Mucosa of stomach (tissue), 1 donor: ENCODE data around the gene MYO7B.
A peak's percentile ranks its signal among the peaks of the same experiment; 100 is the strongest.
"Not testable (repeated sequence)": the region's sequence is repeated elsewhere in the genome, so short reads cannot be mapped to it uniquely, and the experiment has no call there.

Experiments used
- H3K27me3 ChIP-seq: one replicate; pipeline ENCODE4 v1.7.0; 2013; ENCODE audit warnings: mild to moderate bottlenecking, low read length; ENCODE audit not compliant: control insufficient read depth, insufficient read depth
- H3K36me3 ChIP-seq: one replicate; pipeline ENCODE4 v1.7.0; 2013; ENCODE audit warnings: low read length; ENCODE audit not compliant: control insufficient read depth, insufficient read depth
- H3K4me1 ChIP-seq: one replicate; pipeline ENCODE4 v1.7.0; 2013; ENCODE audit warnings: mild to moderate bottlenecking, low read length; ENCODE audit not compliant: control insufficient read depth, insufficient read depth
- H3K4me3 ChIP-seq: one replicate; pipeline ENCODE4 v1.7.0; 2013; ENCODE audit warnings: low read length
- H3K9ac ChIP-seq: one replicate; pipeline ENCODE4 v1.7.0; 2013; ENCODE audit warnings: mild to moderate bottlenecking, low read length, moderate library complexity
- H3K9me3 ChIP-seq: one replicate; pipeline ENCODE4 v1.7.0; 2013; ENCODE audit warnings: mild to moderate bottlenecking, low read length, moderate library complexity; ENCODE audit not compliant: control insufficient read depth
- donor health status: Pancreatic carcinoma.

Gene MYO7B

DNA sequence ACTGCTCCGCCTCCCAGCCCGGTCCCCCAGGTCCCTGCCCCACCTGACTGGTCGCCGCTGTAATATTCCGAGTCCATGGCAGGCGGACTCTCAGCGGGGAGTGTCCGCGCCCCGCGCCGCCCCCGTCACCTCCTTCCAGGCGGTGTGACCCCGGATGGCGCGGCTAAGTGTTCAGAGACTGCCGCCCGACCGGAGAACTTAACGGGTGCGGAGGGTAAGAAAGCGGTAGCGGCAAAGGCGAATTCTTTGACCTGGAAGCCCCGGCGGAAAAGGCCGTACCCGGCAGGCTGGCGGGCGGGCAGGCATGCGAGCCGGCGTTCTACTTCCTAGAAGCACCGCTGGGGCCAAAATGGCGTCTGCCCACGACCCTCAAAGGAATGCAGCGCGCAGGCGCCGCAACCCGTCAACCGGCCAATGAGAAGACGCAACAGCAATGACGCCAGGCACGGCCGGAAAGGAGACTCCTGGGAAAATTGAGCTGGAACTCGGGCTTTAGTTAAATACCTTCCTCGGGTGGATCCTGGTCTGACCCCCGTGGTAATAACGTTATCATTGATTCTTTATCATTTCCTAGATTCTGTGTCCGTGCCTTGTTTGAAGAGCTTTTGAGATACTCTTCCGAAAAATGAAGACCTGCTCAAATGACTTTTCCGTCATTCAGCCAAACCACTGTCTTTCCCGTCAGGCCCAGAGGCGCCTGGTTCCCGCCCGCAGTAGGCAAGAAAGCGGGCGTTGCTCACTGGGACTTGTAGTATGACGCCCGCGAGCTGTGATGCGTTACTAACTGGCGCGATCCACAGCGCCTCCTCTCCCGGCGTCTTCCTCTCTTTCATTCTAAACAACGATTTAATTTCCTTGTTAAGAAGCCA lies 9.1 kb upstream of the MYO7B start, which contains the start of gene IWS1:
TSS of gene IWS1 (minus strand) at position 358 of the 869 bp plus-strand sequence. CDS start at position 77, 281 bp downstream.
- Histone ChIP-seq H3K27me3 (no peaks in the 10 kb centered on the region), H3K4me1 (peaks cover 5% of the 10 kb centered on the region), H3K4me3 (peak within 1 kb of the TSS; percentile 89)

DNA sequence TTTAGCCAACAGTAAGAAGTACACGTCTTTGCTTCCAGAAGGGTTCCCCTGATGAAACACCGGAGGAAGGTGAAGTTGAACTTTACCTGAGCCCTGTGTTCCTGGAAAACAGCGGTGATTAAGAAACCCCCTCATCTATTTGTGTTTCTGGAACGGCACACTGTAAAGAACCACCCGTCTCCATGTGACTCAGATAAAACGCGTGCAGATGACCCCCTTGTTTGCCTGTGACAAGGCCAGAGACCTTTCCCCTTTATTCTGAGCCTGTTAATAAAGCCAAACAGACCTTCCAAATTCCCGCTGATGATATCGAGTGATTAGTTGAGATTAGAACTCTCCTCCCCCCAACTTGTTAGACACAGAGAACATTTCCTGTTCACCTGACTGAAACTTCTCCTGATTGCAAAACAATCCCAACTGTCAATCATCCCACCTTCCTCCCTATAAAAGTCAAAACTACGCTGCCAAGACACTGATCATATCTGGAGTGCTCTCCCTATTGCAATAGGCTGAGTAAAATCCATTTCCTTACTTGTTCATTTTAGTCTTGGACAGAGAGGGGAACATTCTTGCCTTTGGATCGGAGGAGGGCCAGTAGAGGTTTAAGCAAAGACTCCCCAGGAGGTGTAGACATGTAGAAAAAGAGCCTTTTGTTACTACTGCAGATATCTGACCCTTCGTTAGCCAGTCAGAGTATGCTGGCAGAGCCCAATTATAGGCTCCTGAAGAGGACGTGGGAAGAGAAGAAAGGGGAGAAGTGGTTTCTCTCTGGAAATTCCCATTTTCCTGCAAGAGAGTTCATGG lies 8.3 kb upstream of the MYO7B start:
- no peaks in the 10 kb centered on the region for H3K36me3 ChIP-seq
- peaks cover 5% of the 10 kb centered on the region for H3K4me1 ChIP-seq
- no peaks in the 10 kb centered on the region for H3K27me3 ChIP-seq
- H3K9me3 ChIP-seq: no peaks in the 10 kb centered on the region
- H3K9ac ChIP-seq: peak overlapping the region; percentile 94
- H3K4me3 ChIP-seq: peak overlapping the region; percentile 89

More for the DNA sequence above, 9.1 kb upstream of the MYO7B start, which contains the start of gene IWS1:
- H3K36me3 ChIP-seq: no peaks in the 10 kb centered on the region
- H3K9ac ChIP-seq: peak within 1 kb of the TSS; percentile 94
- H3K9me3 ChIP-seq: no peaks in the 10 kb centered on the region

DNA sequence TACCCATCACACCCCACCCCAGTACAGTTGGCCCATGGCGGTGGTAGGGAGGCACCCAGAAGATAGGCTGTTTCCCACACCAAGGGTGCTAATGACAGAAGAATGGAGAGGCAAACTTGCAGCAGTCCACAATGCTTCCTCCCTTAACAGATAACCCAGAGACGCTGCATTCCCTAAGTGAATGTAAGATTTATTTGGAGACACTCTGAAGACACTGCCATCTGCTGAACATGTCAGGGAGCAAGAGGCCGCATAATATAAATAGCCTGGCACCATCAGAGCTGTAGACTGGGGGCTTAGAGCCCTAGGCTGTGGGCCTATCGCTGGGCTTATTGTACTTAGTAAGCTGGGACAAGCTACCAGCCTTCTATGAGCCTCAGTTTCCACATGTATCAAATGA lies 7.0 kb upstream of the MYO7B start:
- H3K4me3 ChIP-seq: no peak overlapping the region
- H3K36me3 ChIP-seq: no peaks in the 10 kb centered on the region
- H3K9ac ChIP-seq: no peak overlapping the region
- peaks cover 5% of the 10 kb centered on the region for H3K4me1 ChIP-seq
- no peaks in the 10 kb centered on the region for H3K9me3 ChIP-seq
- H3K27me3 ChIP-seq: no peaks in the 10 kb centered on the region

DNA sequence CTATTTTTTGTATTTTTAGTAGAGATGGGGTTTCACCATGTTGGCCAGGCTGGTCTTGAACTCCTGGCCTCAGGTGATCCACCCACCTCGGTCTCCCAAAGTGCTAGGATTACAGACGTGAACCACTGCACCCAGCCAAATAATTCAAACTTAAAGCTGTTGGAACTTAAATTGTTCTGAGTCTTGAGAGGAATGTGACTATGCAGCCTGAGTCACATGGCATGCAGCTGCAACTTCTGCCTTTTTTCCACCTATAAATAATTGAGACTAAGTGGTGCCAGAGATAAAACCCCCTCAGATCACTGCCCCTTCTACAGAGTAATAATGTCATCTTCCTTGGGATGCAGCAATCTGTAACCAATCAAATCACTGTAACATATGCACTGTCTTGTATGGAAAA lies 6.1 kb upstream of the MYO7B start:
- H3K36me3 ChIP-seq, H3K4me1 ChIP-seq, H3K4me3 ChIP-seq, H3K9ac ChIP-seq, H3K27me3 ChIP-seq, H3K9me3 ChIP-seq: not testable (repeated sequence)

DNA sequence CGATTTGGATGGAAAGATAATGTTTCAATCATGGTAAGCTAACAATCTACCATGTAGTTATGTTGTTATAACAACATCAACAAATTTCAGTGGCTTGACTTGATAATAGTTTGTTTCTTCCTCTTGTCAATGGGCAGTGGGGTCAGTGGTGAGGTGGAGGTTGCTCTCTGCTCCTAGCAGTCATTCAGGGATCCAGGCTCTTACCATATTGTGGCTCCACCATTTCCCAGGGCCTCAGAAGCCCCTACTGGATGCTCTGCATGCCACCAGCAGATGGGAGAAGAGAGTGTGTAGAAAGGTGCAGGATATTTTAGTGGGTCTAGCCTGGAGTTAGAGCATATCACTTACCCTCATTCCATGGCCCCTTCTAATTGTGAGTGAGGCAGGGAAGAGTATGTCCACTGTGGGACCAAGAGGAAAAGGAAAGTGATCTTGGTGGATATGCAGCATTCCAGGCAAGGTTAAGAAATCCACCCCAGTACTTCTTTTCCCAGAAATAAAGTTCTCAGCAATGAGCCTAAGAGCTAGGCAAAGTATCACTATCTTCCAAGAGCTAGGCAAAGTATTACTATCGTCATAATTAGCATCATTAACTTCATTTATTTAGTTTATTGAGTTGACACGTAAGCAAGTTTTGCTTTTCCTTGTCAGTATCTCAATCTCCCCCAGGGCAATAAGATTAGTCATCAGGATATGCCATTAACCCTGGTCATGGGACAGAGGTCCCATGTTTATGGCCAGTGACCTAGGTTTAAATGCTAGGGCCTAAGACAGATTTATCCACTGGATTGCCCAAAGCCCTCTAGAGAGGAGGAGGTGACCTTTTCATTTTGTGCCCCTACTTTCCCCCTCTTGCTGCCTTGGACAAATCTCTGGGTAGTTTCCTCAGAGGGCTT lies 5.0 kb upstream of the MYO7B start:
- H3K9ac ChIP-seq: no peak overlapping the region
- H3K4me3 ChIP-seq: no peak overlapping the region

DNA sequence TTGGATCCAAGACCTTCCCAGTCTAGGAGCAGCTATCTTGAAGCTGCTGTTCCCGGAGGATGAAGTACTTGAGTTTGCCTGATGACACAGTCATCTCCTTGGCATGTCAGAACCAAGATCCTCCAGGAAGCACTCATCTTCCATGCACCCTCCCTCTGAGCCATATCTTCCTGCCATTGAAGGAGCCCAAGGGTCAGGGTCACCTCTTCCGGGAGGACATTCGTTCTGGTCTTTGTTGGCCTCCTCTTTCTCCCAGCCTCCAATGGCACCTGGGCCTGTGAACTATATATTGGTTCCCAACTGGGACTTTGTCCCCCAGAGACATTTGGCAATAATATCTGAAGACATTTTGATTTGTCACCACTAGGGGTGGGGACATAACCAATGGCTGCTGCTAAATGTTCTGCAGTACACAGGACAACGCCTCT lies 4.2 kb upstream of the MYO7B start:
- Histone ChIP-seq H3K36me3 (no peaks in the 10 kb centered on the region), H3K4me3 (no peak overlapping the region), H3K4me1 (peaks cover 5% of the 10 kb centered on the region), H3K9me3 (no peaks in the 10 kb centered on the region), H3K27me3 (no peaks in the 10 kb centered on the region), H3K9ac (no peak overlapping the region)

More for the DNA sequence above, 5.0 kb upstream of the MYO7B start:
- no peaks in the 10 kb centered on the region for H3K9me3 ChIP-seq
- peaks cover 5% of the 10 kb centered on the region for H3K4me1 ChIP-seq
- no peaks in the 10 kb centered on the region for H3K36me3 ChIP-seq
- H3K27me3 ChIP-seq: no peaks in the 10 kb centered on the region

DNA sequence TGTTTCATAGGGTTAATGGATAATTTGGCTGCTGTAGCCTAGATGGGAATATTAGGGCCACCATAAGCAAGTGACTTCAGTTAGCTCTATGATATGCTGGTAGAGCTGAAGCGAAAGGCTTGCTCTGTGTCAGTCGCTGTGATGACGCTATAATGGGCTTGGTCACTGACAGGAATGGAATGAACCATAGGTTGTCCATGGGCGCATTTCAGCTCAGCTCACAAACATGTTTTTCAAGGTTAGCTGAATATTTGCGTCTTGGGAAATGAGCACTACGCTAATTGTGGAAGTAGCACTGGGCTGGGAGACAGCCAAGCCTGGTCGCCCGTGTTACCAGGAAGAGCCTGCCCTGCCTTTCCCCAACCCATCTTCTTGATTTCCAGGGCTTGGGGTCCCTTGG lies 3.2 kb upstream of the MYO7B start:
- Histone ChIP-seq H3K36me3 (no peaks in the 10 kb centered on the region), H3K27me3 (no peaks in the 10 kb centered on the region), H3K4me1 (peaks cover 4% of the 10 kb centered on the region), H3K9me3 (no peaks in the 10 kb centered on the region), H3K9ac (no peak overlapping the region), H3K4me3 (no peak overlapping the region)

DNA sequence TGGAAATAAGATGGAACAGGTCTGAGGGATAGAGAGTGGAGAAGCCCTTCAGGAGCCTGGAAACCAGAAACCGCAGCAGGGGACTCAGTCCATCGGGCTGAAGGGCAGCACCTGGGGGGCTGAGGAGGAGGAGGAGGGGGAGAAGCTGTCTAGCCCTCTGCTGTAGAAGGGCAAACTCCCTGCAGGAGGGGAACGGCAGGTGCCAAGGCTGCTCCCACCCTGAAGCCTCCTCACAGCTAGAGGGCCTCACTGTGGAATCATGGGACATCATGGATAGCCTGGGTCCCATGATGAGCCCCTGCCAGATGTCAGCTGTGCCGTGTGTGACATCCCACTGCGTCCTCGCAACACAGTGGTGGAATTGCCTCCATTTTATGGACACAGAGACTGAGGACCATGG lies 435 bp downstream of the MYO7B start:
- Histone ChIP-seq H3K4me1 (no peaks in the 10 kb centered on the region), H3K36me3 (no peaks in the 10 kb centered on the region), H3K4me3 (no peak overlapping the region), H3K9me3 (no peaks in the 10 kb centered on the region), H3K9ac (no peak overlapping the region), H3K27me3 (no peaks in the 10 kb centered on the region)

DNA sequence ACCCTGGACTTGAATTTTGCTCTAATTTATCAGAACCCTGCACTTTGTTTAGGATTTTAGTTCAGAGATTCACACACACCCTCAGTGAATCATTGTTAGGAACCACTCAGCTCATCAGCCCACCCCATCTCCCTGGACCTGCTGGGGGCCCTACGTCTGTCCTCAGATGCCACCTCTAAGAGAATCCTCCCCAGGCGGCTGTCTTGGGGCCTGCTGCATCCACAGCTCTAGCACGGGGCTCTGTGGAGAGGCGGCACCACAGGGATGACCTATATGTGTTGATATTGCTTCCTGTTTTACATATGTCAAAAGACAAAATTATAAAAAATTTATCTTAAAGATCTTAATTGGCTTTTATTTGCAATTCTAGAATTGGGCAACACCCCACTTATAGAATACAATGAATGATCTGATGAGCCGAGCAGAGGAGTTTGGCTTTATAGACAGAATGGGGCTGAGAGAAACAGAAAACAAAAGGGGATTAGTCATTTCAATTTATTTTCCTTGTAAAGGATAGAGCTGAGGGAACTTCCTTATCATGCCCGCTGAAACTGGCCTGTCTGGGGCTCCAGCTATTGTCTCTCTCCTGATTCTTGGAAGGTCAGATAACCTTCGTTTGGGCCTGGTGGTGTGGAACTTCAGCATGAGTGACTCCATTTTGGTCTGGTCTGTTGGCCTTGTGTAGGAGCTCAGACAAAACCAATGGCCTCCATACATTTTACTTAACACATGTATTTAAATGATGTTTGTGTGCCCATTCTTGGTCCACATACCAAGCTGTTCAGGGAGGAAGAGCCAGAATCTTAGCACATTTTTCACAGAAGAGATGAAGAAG lies 1.4 kb downstream of the MYO7B start:
- H3K9me3 ChIP-seq: no peaks in the 10 kb centered on the region
- H3K27me3 ChIP-seq: no peaks in the 10 kb centered on the region
- no peaks in the 10 kb centered on the region for H3K4me1 ChIP-seq
- H3K9ac ChIP-seq: no peak overlapping the region
- H3K36me3 ChIP-seq: no peaks in the 10 kb centered on the region
- no peak overlapping the region for H3K4me3 ChIP-seq

DNA sequence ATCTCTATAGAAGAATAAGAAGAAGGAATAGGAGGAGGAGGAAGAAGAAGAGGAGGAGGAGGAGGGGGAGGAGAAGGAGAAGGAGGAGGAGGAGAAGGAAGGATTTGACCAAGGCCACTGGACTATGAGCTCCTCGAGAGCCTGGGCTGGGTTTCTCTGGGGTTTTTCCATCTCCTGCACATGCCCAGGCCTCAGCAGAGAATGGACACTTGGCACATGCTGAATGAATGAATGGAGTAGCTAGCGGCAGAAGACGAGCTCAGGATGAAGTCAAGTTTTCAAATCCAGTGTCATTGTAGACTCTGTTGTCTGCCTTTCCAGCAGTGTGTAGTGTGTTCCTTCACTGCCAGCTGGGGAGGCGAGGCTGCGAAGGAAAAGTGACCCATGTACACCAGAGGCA lies 2.2 kb downstream of the MYO7B start:
- Histone ChIP-seq H3K36me3 (no peaks in the 10 kb centered on the region), H3K4me1 (no peaks in the 10 kb centered on the region), H3K9me3 (no peaks in the 10 kb centered on the region), H3K4me3 (no peak overlapping the region), H3K27me3 (no peaks in the 10 kb centered on the region), H3K9ac (no peak overlapping the region)

DNA sequence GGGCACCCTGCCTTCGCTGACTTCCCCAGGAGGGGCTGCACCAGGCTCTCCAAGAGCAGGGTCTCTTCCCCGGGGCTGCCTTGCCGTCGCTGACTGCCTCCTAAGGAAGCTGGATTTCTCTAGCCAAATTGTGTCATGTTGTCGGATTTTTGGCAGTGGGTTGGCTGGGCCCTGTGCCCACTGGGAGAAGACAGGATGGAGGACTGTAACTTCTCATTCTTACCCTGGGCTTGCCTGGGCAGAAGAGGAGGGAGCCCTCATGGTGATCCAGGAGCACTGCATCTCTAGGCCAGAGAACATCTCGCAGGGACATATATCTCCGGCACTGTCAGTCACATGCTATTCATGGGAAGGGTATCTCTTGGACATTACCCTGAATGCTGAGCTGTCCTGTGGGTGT lies 6.3 kb downstream of the MYO7B start:
- H3K4me1 ChIP-seq: no peaks in the 10 kb centered on the region
- no peaks in the 10 kb centered on the region for H3K9me3 ChIP-seq
- no peaks in the 10 kb centered on the region for H3K27me3 ChIP-seq
- H3K4me3 ChIP-seq: no peak overlapping the region
- H3K36me3 ChIP-seq: no peaks in the 10 kb centered on the region
- no peak overlapping the region for H3K9ac ChIP-seq
